GM18499 (cell line): ENCODE measurements around the gene CSH2.
"Not testable (repeated sequence)": the region's sequence is repeated elsewhere in the genome, so short reads cannot be mapped to it uniquely, and the experiment has no call there.

Experiments used
- ATAC-seq: cut with Tn5 transposase; IDR thresholded peaks from one replicate; pipeline ENCODE4 v1.9.1; 2021; ENCODE audit warnings: moderate number of reproducible peaks; ENCODE audit not compliant: insufficient read depth, unreplicated experiment

CSH2 gene

DNA sequence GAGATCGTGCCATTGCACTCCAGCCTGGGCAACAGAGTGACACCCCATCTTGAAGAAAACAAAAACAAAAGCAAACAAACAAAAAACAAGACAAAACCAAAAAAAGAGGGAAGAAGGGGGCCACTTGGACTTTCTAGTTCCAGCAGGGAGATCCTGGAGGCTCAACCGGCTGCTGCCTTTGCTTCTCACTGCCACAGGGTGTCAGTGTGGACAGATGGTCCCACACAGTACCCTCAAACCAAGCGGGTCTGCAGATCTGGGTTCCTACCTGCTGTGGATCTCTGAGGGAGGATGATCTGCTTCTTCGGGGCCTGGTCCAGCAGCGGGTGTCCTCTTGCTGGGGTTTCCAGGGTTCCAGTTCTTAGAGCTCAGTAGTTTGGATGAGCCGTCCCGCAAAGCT is 6.9 kb downstream of the CSH2 start:
- ATAC-seq: not testable (repeated sequence)

DNA sequence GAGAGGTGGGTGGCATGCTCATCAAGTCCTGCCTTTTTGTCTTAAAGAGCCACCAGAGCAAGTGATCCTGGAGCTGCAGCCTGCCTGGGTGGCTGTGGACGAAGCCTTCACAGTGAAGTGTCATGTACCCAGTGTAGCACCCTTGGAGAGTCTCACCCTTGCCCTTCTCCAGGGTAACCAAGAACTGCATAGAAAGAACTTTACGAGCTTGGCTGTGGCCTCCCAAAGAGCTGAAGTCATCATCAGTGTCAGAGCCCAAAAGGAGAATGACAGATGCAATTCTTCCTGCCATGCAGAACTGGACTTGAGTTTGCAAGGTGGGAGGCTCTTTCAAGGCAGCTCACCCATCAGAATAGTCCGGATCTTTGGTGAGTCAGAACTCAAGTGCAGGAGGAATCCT is 14.2 kb downstream of the CSH2 start:
- no peak for ATAC-seq

DNA sequence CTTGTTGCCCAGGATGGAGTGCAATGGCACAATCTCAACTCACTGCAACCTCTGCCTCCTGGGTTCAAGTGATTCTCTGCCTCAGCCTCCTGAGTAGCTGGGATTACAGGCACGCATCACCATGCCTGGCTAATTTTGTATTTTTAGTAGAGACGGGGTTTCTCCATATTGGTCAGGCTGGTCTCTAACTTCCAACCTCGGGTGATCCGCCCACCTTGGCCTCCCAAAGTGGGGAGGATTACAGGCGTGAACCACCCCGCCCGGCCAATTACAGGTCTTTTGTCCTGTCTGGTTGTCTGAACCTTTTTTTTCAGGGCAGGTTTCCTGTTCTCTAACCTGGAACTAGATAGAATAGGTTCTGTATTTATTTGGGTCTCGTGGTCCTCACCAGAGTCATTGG is 17.1 kb downstream of the CSH2 start:
- not testable (repeated sequence) for ATAC-seq

DNA sequence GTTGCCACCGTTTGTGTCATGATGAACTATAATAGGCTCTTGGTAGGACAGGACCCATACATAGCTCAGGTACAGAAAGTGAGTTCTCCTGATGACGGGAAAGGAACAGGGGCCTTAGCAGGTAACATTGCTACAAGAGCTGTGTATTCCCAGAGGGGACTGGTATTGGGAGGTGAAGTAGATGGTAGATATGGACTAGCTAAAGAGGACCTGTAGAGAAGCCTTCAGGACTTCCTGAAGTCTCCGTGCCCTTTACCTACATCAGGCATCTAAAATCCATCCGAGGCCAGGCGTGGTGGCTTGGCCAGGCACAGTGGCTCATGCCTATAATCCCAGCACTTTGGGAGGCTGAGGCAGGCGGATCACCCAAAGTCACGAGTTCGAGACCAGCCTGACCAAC is 18.3 kb downstream of the CSH2 start:
- no peak for ATAC-seq

- ATAC-seq: no peak
Observed at GRCh38 chr17:63854709-63855108, 18.8 kb downstream of the CSH2 start.

DNA sequence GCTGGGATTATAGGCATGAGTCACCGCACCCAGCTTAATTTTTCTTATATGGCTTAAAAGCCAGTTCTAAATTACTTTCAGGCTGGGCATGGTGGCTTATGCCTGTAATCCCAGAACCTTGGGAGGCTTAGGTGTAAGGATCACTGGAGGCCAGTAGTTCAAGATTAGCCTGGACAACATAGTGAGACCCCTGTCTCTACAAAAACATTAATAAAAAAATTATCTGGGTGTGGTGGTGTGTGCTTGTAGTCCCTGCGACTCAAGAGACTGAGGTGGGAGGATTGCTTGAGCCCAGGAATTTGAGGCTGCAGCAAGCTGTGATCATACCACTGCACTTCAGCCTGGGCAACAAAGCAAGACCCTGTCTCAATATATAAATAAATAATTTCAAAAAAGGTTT is 20.2 kb downstream of the CSH2 start:
- ATAC-seq: no peak

DNA sequence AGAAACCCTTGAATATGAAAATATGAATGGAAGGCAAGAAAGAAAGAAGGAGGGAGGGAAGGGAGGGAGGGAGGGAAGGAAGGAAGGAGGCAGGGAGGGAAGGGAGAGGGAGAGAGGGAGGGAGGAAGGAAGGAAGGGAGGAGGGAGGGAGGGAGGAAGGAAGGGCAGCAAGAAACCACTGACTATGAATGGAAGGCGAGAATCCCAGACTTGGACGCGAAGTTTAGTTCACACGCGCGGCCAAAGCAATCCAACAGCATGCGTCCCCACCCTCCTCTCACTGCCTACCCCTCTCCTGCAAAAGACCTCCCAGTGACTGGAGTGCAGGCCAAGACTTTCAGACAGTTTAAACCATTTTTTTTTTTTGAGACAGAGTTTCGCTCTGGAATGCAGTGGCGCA is 23.1 kb downstream of the CSH2 start:
- no peak for ATAC-seq

GRCh38 chr17:63848834-63849689 is 24.4 kb downstream of the CSH2 start:
- no peak for ATAC-seq

- no peak for ATAC-seq
Observed at GRCh38 chr17:63847525-63848249, 25.8 kb downstream of the CSH2 start.

- no peak for ATAC-seq
Observed at GRCh38 chr17:63845509-63845908, 28.0 kb downstream of the CSH2 start.

- no peak for ATAC-seq
Observed at GRCh38 chr17:63843910-63844677, 29.4 kb downstream of the CSH2 start.

GRCh38 chr17:63843387-63843888 is 30.0 kb downstream of the CSH2 start:
- not testable (repeated sequence) for ATAC-seq

- ATAC-seq: peak; percentile 55
Observed at GRCh38 chr17:63842540-63843386, 30.7 kb downstream of the CSH2 start, which contains the start of gene SMARCD2. Gene SMARCD2 (minus strand): TSS chr17:63842685. CDS start chr17:63842674, 11 bp downstream.

DNA sequence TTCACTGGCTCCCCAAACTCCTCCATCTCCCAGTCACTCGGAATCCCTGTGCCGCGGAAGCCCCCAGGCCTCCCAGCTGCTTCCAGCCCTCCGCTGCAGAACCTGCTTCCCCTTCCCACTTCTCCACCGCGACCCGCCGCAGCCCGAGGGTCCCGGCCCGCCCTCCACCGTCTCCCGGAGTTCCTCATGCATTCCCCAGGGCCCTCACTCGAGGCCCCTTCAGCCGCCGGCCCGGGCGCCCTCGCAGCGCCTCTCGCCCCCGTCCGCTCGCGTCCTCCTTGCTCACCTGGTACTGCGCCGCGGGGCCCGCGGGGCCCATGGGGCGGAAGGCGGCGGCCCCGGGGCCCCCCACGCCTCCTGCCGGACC is 31.3 kb downstream of the CSH2 start:
- peak; percentile 10 for ATAC-seq

GRCh38 chr17:63841350-63842172 is 31.9 kb downstream of the CSH2 start:
- ATAC-seq: no peak

DNA sequence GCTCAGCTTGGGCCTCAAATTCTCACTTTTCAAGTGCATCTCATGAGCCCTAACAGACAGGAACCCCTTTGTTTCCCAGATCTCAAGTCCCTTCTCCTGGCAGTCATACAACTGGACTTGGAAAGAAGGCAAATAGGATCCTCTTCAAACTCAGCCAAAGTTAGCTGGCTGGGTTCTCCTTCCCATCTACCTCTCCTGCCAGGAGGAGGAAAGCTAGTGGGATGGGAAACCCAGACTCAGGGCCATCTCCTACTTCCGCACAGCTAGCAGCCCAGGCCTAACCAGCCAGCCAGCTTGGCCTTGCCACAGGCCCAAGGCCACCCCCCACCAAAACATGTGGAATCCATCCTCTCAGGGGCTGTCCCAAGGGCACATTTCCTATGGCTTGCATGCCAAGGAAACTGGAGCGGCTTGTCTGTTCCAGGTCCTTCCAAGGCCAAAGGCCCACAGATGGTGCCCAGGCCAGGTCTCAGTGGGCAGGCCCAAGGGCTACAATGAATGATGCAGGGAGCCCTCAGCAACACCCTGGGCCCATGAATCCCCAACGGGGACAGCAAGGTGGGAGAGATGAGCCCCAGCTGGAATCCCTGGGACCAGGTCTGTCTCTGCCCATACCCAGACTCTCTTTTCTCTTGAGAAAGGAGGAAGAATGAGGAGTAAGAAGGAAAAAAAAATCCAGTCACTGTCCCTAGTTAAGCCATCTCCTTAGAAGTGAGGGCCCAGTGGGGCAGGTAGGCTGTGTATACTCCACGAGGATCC is 32.7 kb downstream of the CSH2 start:
- no peak for ATAC-seq

GRCh38 chr17:63838631-63839171 is 34.8 kb downstream of the CSH2 start:
- no peak for ATAC-seq
